ENCODE results near the gene ANKRD44. TPM values are rescaled to one million over a fixed set of nuclear protein-coding genes. Genes with fewer than 3 reads are reported as not detected.

The ANKRD44 gene
- total and polyA plus RNA-seq, 7 donors = 0.35 to 9.3 (median 1.7) TPM

GRCh38 chr2:197205585-197206215 is 104.9 kb downstream of the ANKRD44 start:
- no peaks in the 10 kb centered on the region for H3K9me3 ChIP-seq
- H3K4me1 ChIP-seq = peaks cover 4% of the 10 kb centered on the region
- H3K27ac ChIP-seq = no peak overlapping the region
- intact Hi-C loops (cut with DNase I) = no loop called here
- no peak for TF ChIP-seq CTCF (IDR thresholded peaks at IDR 0.05)
- DNase-seq (no peak), ATAC-seq (no peak)
- H3K36me3 ChIP-seq (ENCODE audit: insufficient read depth in 1 of 2, low read depth in 1 of 2) = no peaks in the 10 kb centered on the region
- H3K27me3 ChIP-seq (ENCODE audit: insufficient read depth in 3 of 3, low read length in 2 of 3) = no peaks in the 10 kb centered on the region
- WGBS, 3 donors = 88 to 90% (median 89%) methylated on average over 7 of the region's 7 CpGs
- H3K4me3 ChIP-seq = no peak overlapping the region

- 32 to 41% (median 33%) methylated on average over 5 of the region's 5 CpGs for WGBS, 3 donors
- no peak for ATAC-seq
Observed at GRCh38 chr2:197204519-197205250, 105.9 kb downstream of the ANKRD44 start.

GRCh38 chr2:197201874-197202273 is 108.7 kb downstream of the ANKRD44 start:
- Histone ChIP-seq H3K4me1 (peaks cover 4% of the 10 kb centered on the region), H3K9me3 (no peaks in the 10 kb centered on the region), H3K4me3 (no peak overlapping the region), H3K27ac (no peak overlapping the region), H3K36me3 (ENCODE audit: insufficient read depth in 1 of 2, low read depth in 1 of 2) (no peaks in the 10 kb centered on the region), H3K27me3 (ENCODE audit: insufficient read depth in 3 of 3, low read length in 2 of 3) (no peaks in the 10 kb centered on the region)
- ATAC-seq = no peak
- no peak for DNase-seq
- no peak for TF ChIP-seq CTCF (IDR thresholded peaks at IDR 0.05)
- intact Hi-C loops (cut with DNase I) = no loop called here
- 93 to 96% (median 94%) methylated on average over 2 of the region's 2 CpGs for WGBS, 3 donors

More at GRCh38 chr2:197204519-197205250, 105.9 kb downstream of the ANKRD44 start:
- no peaks in the 10 kb centered on the region for H3K27me3 ChIP-seq (ENCODE audit: insufficient read depth in 3 of 3, low read length in 2 of 3)
- peaks cover 4% of the 10 kb centered on the region for H3K4me1 ChIP-seq
- DNase-seq = no peak
- no peak for TF ChIP-seq CTCF (IDR thresholded peaks at IDR 0.05)
- H3K36me3 ChIP-seq (ENCODE audit: insufficient read depth in 1 of 2, low read depth in 1 of 2) = no peaks in the 10 kb centered on the region
- H3K4me3 ChIP-seq = no peak overlapping the region
- H3K9me3 ChIP-seq = no peaks in the 10 kb centered on the region
- no peak overlapping the region for H3K27ac ChIP-seq
- intact Hi-C loops (cut with DNase I) = no loop called here

- H3K27me3 ChIP-seq (ENCODE audit: insufficient read depth in 3 of 3, low read length in 2 of 3) = no peaks in the 10 kb centered on the region
- DNase-seq (no peak), ATAC-seq (no peak)
- WGBS, 3 donors = 87 to 95% (median 89%) methylated on average over 1 of the region's 1 CpG
- no peaks in the 10 kb centered on the region for H3K9me3 ChIP-seq
- intact Hi-C loops (cut with DNase I) = no loop called here
- H3K4me1 ChIP-seq = peaks cover 6% of the 10 kb centered on the region
- no peak overlapping the region for H3K4me3 ChIP-seq
- H3K27ac ChIP-seq = no peak overlapping the region
- H3K36me3 ChIP-seq (ENCODE audit: insufficient read depth in 1 of 2, low read depth in 1 of 2) = no peaks in the 10 kb centered on the region
- no peak for TF ChIP-seq CTCF (IDR thresholded peaks at IDR 0.05)
Observed at GRCh38 chr2:197200762-197201058, 109.9 kb downstream of the ANKRD44 start.
